Central memory CD8-positive, alpha-beta T cell (primary cell): ENCODE measurements around the gene SLC2A3.
A peak's percentile ranks its signal among the peaks of the same experiment; 100 is the strongest.
"Not testable (repeated sequence)": the region's sequence is repeated elsewhere in the genome, so short reads cannot be mapped to it uniquely, and the experiment has no call there.

Source experiments
- ATAC-seq: fragments of 150-1000 bp; cut with Tn5 transposase; replicated peaks from 2 replicates; pipeline ENCODE4 v1.10.0; 2022; ENCODE audit warnings: mild to moderate bottlenecking, moderate FRiP score, moderate number of reproducible peaks; ENCODE audit not compliant: poor library complexity, severe bottlenecking; ENCODE audit errors: extremely low read depth
- DNase-seq, 2 donors: peaks; one replicate each; pipeline ENCODE4 v3.0.0; 2021; ENCODE audit warnings: low spot score in 2 of 2
- H3K27ac Mint-ChIP-seq: one replicate; pipeline ENCODE4 v1.8.0; 2022; ENCODE audit warnings: low read depth, mild to moderate bottlenecking, moderate library complexity, mixed read lengths
- H3K27me3 Mint-ChIP-seq: one replicate; pipeline ENCODE4 v1.8.0; 2022; ENCODE audit warnings: mixed read lengths
- H3K36me3 Mint-ChIP-seq: one replicate; pipeline ENCODE4 v1.8.0; 2022; ENCODE audit warnings: mild to moderate bottlenecking, moderate library complexity, mixed read lengths; ENCODE audit not compliant: insufficient read depth
- H3K4me1 Mint-ChIP-seq: one replicate; pipeline ENCODE4 v1.8.0; 2022; ENCODE audit warnings: mixed read lengths
- H3K4me3 Mint-ChIP-seq: one replicate; pipeline ENCODE4 v1.8.0; 2022; ENCODE audit warnings: mild to moderate bottlenecking, moderate library complexity, mixed read lengths
- H3K9me3 Mint-ChIP-seq: one replicate; pipeline ENCODE4 v1.8.0; 2022; ENCODE audit warnings: mixed read lengths

Gene SLC2A3

DNA sequence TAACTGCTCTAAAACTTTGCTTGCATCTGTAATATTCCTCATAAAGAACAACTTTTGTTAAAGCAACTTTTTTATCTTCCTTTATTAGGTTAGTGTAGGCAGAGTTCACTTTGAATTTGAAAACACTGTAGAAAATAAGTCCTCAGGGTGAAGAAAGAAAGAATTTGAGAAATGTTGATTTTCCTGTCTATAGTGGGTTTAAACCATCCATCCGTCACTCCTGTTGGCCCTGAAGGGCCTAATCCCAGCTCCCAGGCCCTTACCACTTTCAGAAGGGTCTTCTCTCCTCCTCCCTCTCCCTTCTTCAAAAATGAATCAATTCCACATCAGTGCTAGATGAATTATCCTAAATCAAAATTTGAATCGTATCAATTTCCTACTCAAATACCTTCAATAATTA lies 4.9 kb upstream of the SLC2A3 start:
- Mint-ChIP-seq H3K27me3 (no peaks in the 10 kb centered on the region), H3K36me3 (no peaks in the 10 kb centered on the region), H3K4me3 (no peak overlapping the region), H3K4me1 (peaks cover 9% of the 10 kb centered on the region), H3K27ac (no peak overlapping the region), H3K9me3 (no peaks in the 10 kb centered on the region)
- ATAC-seq (no peak), DNase-seq (no peak)

GRCh38 chr12:7937833-7938506 lies 2.0 kb upstream of the SLC2A3 start:
- H3K9me3 Mint-ChIP-seq = no peaks in the 10 kb centered on the region
- no peak for ATAC-seq
- H3K4me1 Mint-ChIP-seq = peaks cover 9% of the 10 kb centered on the region
- H3K27ac Mint-ChIP-seq = no peak overlapping the region
- DNase-seq = no peak
- no peaks in the 10 kb centered on the region for H3K27me3 Mint-ChIP-seq
- no peak overlapping the region for H3K4me3 Mint-ChIP-seq
- no peaks in the 10 kb centered on the region for H3K36me3 Mint-ChIP-seq

DNA sequence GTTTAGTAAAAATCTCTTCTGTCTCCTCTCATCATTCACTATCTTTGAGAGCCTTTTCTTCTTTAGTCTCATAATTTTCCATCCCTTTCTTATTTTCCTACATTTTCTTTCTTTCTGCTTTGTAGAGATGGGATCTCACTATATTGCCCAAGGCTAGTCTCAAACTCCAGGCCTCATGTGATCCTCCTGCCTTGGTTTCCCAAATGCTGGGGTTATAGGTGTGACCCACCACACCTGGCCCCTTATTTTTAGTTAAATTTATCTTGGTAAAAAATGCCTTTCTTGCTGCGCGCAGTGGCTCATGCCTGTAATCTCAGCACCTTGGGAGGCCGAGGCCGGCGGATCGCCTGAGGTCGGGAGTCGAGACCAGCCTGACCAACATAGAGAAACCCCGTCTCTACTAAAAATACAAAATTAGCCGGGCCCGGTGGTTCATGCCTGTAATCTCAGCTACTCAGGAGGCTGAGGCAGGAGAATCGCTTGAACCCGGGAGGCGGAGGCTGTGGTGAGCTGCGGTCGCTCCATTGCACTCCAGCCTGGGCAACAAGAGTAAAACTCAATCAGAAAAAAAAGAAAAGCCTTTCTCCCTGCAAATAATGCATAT lies 996 bp downstream of the SLC2A3 start:
- DNase-seq = no peak
- Mint-ChIP-seq H3K4me1 (peaks cover 24% of the 10 kb centered on the region), H3K36me3 (peaks cover 24% of the 10 kb centered on the region), H3K9me3 (no peaks in the 10 kb centered on the region), H3K27ac (no peak overlapping the region), H3K4me3 (no peak overlapping the region), H3K27me3 (no peaks in the 10 kb centered on the region)
- no peak for ATAC-seq

GRCh38 chr12:7934091-7934888 lies 1.7 kb downstream of the SLC2A3 start:
- H3K36me3 Mint-ChIP-seq = peaks cover 31% of the 10 kb centered on the region
- H3K4me1 Mint-ChIP-seq = peaks cover 26% of the 10 kb centered on the region
- no peak overlapping the region for H3K27ac Mint-ChIP-seq
- DNase-seq (no peak), ATAC-seq (no peak)
- no peaks in the 10 kb centered on the region for H3K27me3 Mint-ChIP-seq
- no peaks in the 10 kb centered on the region for H3K9me3 Mint-ChIP-seq
- no peak overlapping the region for H3K4me3 Mint-ChIP-seq

GRCh38 chr12:7933255-7933726 lies 2.7 kb downstream of the SLC2A3 start:
- ATAC-seq = peak; percentile 87

GRCh38 chr12:7932599-7933240 lies 3.3 kb downstream of the SLC2A3 start:
- not testable (repeated sequence) for DNase-seq, H3K9me3 Mint-ChIP-seq, ATAC-seq, H3K4me3 Mint-ChIP-seq, H3K27ac Mint-ChIP-seq, H3K27me3 Mint-ChIP-seq
- H3K36me3 Mint-ChIP-seq = peaks cover 47% of the 10 kb centered on the region
- peaks cover 26% of the 10 kb centered on the region for H3K4me1 Mint-ChIP-seq

More at GRCh38 chr12:7933255-7933726, 2.7 kb downstream of the SLC2A3 start:
- peak; percentile 45 to 70 for DNase-seq
- Mint-ChIP-seq H3K4me1 (peaks cover 29% of the 10 kb centered on the region), H3K27ac (no peak overlapping the region), H3K9me3 (no peaks in the 10 kb centered on the region), H3K27me3 (no peaks in the 10 kb centered on the region), H3K4me3 (no peak overlapping the region), H3K36me3 (peaks cover 41% of the 10 kb centered on the region)

GRCh38 chr12:7929083-7929792 lies 6.7 kb downstream of the SLC2A3 start:
- ATAC-seq = no peak
- peak overlapping the region; percentile 29 for H3K4me3 Mint-ChIP-seq

DNA sequence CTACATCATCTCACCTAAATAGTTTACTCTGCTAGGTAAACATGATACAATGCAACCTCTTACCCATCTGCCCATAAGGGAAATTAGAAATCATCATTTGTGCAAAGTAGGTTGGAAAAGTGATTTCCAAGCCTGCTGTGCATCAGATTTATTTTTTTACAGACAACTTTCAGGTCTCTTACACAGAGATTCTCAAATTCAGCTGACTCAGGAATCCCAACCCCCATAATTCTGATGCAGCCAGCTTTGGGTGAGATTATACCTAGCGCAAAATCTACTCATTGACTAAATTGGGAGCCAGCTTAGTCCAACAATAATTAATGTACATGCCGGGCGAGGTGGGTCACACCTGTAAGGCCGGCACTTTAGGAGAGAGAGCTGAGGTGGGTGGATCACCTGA lies 8.5 kb downstream of the SLC2A3 start:
- Mint-ChIP-seq H3K4me1 (peaks cover 46% of the 10 kb centered on the region), H3K9me3 (no peaks in the 10 kb centered on the region), H3K27me3 (no peaks in the 10 kb centered on the region), H3K4me3 (no peak overlapping the region), H3K27ac (no peak overlapping the region), H3K36me3 (peaks cover 94% of the 10 kb centered on the region)
- DNase-seq (no peak), ATAC-seq (no peak)

More at GRCh38 chr12:7929083-7929792, 6.7 kb downstream of the SLC2A3 start:
- no peaks in the 10 kb centered on the region for H3K9me3 Mint-ChIP-seq
- H3K27ac Mint-ChIP-seq = no peak overlapping the region
- H3K36me3 Mint-ChIP-seq = peaks cover 76% of the 10 kb centered on the region
- H3K27me3 Mint-ChIP-seq = no peaks in the 10 kb centered on the region
- no peak for DNase-seq
- peaks cover 43% of the 10 kb centered on the region for H3K4me1 Mint-ChIP-seq

GRCh38 chr12:7926068-7926666 lies 9.8 kb downstream of the SLC2A3 start:
- not testable (repeated sequence) for ATAC-seq, H3K9me3 Mint-ChIP-seq, DNase-seq, H3K4me3 Mint-ChIP-seq, H3K27me3 Mint-ChIP-seq
- peaks cover 47% of the 10 kb centered on the region for H3K4me1 Mint-ChIP-seq
- H3K36me3 Mint-ChIP-seq = peaks cover 93% of the 10 kb centered on the region
- peak overlapping the region; percentile 76 for H3K27ac Mint-ChIP-seq

DNA sequence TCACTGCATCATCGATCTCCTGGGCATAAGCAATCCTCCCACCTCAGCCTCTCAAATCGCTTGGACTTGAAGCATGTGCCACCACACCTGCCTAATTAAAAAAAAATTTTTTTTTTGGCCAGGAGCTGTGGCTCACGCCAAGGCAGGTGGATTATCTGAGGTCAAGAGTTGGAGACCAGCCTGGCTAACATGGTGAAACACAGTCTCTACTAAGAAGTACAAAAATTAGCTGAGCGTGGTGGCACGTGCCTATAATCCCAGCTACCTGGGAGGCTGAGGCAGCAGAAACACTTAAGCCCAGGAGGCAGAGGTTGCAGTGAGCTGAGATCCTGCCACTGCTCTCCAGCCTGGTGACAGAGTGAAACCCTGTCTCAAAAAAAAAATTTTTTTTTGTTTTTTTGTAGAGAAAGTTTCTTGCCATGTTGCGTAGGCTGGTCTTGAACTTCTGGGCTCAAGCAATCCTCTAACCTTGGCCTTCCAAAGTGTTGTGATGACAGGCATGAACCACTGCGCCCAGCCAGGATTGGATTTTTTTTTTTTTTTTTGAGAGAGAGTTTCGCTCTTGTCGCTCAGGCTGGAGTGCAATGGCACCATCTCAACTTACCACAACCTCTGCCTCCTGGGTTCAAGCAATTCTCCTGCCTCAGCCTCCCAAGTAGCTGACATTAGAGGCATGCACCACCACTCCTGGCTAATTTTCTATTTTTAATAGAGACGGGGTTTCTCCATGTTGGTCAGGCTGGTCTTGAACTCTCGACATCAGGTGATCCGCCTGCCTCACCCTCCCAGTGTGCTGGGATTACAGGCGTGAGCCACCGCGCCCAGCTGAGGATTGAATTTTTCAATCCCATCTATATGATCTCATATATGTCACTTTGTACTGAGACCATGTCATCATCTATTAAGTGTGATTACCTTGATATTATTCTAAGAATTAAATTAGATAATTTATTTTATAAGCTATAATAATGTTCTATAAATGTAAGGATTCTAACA lies 12.4 kb downstream of the SLC2A3 start:
- H3K9me3 Mint-ChIP-seq = no peaks in the 10 kb centered on the region
- no peak for DNase-seq
- ATAC-seq = no peak
- H3K4me3 Mint-ChIP-seq = no peak overlapping the region
- peaks cover 41% of the 10 kb centered on the region for H3K4me1 Mint-ChIP-seq
- H3K27ac Mint-ChIP-seq = no peak overlapping the region
- no peaks in the 10 kb centered on the region for H3K27me3 Mint-ChIP-seq
- peaks cover 93% of the 10 kb centered on the region for H3K36me3 Mint-ChIP-seq

- not testable (repeated sequence) for H3K9me3 Mint-ChIP-seq, H3K27ac Mint-ChIP-seq
- peaks cover 77% of the 10 kb centered on the region for H3K36me3 Mint-ChIP-seq
These were observed 14.8 kb downstream of the SLC2A3 start for GRCh38 chr12:7921181-7921580.

More at GRCh38 chr12:7921181-7921580, 14.8 kb downstream of the SLC2A3 start:
- ATAC-seq, H3K27me3 Mint-ChIP-seq, DNase-seq: not testable (repeated sequence)
- H3K4me1 Mint-ChIP-seq = peaks cover 39% of the 10 kb centered on the region
- peak overlapping the region; percentile 25 for H3K4me3 Mint-ChIP-seq
